Panc1 (cell line): ENCODE results near the gene BNIP2.

Source experiments
- POLR2AphosphoS5 ChIP-seq: IDR thresholded peaks from 2 replicates; pipeline ENCODE4 v1.6.1; 2012; ENCODE audit warnings: mild to moderate bottlenecking, low read depth, low read length, moderate library complexity
- TF ChIP-seq, protein P1 (sequence below), 2 experiments: IDR thresholded peaks; 2 replicates each; pipeline ENCODE4 v1.6.1; 2011 to 2012; ENCODE audit warnings: low read depth in 2 of 2, control low read depth in 1 of 2, low read length in 1 of 2, mild to moderate bottlenecking in 1 of 2, moderate library complexity in 1 of 2; ENCODE audit not compliant: insufficient read depth in 1 of 2

DNA sequence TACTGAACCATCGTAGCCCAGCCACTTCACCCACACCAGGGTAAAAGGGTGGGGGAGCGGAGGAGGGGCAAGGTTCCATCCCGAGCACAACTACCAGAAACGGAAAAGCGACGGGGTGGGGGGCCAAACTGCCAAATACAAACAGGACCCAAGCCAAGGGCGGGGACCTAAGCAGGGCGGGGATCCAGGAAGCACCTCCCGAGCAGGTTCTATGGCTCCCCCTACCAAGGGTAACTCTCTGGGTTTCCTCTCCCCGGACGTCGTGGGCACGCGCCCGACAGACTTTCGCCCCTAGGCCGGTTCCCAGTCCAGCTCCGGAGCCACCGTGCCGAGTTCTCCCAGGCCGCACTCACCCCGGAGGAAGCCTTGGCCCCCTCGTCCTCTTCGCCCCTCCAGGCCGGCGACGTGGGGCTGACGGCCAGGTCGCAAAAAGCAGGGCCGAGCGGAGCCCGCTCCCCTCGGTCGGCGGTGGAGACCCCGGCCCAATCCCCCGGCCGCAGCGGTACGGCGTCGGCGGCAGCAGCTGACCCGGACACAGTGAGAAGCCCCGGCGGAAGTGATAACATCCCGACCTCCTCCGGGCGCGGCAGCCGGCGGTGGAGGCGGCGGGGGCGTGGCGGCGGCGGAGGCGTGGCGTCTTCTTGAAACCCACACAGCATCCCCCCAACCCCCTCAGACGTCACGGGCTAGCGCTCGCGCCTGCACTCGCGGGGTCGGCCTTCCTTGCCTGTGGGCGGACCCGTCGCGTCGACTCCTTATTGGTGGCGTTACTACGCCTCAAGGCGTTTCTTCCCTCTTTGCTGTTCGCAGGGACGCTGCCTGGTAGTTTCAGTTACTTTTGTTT is at the start of gene BNIP2:
- TF ChIP-seq, protein P1, sequence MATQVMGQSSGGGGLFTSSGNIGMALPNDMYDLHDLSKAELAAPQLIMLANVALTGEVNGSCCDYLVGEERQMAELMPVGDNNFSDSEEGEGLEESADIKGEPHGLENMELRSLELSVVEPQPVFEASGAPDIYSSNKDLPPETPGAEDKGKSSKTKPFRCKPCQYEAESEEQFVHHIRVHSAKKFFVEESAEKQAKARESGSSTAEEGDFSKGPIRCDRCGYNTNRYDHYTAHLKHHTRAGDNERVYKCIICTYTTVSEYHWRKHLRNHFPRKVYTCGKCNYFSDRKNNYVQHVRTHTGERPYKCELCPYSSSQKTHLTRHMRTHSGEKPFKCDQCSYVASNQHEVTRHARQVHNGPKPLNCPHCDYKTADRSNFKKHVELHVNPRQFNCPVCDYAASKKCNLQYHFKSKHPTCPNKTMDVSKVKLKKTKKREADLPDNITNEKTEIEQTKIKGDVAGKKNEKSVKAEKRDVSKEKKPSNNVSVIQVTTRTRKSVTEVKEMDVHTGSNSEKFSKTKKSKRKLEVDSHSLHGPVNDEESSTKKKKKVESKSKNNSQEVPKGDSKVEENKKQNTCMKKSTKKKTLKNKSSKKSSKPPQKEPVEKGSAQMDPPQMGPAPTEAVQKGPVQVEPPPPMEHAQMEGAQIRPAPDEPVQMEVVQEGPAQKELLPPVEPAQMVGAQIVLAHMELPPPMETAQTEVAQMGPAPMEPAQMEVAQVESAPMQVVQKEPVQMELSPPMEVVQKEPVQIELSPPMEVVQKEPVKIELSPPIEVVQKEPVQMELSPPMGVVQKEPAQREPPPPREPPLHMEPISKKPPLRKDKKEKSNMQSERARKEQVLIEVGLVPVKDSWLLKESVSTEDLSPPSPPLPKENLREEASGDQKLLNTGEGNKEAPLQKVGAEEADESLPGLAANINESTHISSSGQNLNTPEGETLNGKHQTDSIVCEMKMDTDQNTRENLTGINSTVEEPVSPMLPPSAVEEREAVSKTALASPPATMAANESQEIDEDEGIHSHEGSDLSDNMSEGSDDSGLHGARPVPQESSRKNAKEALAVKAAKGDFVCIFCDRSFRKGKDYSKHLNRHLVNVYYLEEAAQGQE (IDR thresholded peaks at IDR 0.05; ENCODE audit: insufficient read depth in 1 of 2, low read depth in 2 of 2, low read length in 1 of 2), result no peak
- TF ChIP-seq POLR2AphosphoS5, result peak; percentile 73; the same call in 1 of the 2 replicates
